Measurements from ENCODE around the gene UQCRQ. TPM values are rescaled to one million over a fixed set of nuclear protein-coding genes. Genes with fewer than 3 reads are reported as not detected.

UQCRQ gene
- total and polyA plus RNA-seq, 9 of the 15 experiments (the other 6 are each of a cell fraction or from before 2014, with no cell fraction given), result 235 to 2,421 (median 883) TPM

DNA sequence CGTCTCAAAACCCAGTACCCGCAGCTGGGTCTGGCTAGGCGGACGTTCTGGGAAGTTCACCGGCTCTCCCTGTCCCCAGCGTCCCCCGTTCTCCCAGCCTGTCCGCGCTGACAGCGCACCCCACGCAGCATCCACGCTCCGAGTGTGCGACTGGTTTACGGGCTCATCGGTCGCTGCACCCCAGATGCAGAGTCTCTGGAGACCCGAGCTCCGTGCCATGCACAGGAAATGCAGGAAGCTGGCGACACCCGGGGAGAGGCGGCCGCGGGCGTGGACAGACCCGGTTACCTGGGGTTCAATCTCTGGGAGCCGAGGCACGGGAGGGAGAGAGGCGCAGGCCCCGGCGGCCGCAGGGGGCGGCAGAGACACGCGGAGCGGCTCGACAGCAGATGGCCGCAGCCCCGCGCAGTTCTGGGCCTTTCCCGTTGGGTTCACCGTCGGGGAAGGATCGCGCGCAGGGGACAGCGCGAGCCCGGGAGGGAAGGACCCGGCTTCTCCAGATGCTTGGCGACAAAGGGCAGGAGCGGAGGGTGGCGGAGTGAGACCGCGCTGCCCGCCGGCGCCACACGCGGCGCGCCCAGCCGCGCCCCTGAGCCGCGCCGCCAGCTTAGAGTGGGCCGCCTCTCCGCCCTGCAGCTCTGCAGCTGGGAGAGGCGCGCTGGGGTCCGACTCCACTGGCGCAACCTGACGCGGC is 36.6 kb upstream of the UQCRQ start (continued):
- TF ChIP-seq ZFX (CRISPR knock-in tag; IDR thresholded peaks at IDR 0.05) (peak; percentile 88), GATAD2B (IDR thresholded peaks at IDR 0.05; ENCODE audit: borderline replicate concordance) (0 out of 2 replicates have a peak, but pooled peaks have one; percentile 44), KAT8 (IDR thresholded peaks at IDR 0.05; ENCODE audit: low read depth) (no peak), NCOR1 (IDR thresholded peaks at IDR 0.05) (no peak), HDAC3 (IDR thresholded peaks at IDR 0.05; ENCODE audit: borderline replicate concordance, partially characterized antibody) (no peak), MEF2A (IDR thresholded peaks at IDR 0.05; ENCODE audit: control insufficient read depth, low read depth, low read length) (no peak), E2F5 (CRISPR knock-in tag; IDR thresholded peaks at IDR 0.05) (0 out of 2 replicates have a peak, but pooled peaks have one; percentile 88), ZNF347 (CRISPR knock-in tag; IDR thresholded peaks at IDR 0.05; ENCODE audit: low read depth) (no peak), LCOR (CRISPR knock-in tag; IDR thresholded peaks at IDR 0.05) (peak; percentile 76), ZKSCAN1 (IDR thresholded peaks at IDR 0.05; ENCODE audit: low read depth, low read length) (no peak), ZNF121 (CRISPR knock-in tag; conservative IDR thresholded peaks at IDR 0.05) (no peak), EP300 (IDR thresholded peaks at IDR 0.05; ENCODE audit: low read length) (no peak), BCOR (IDR thresholded peaks at IDR 0.05) (0 out of 2 replicates have a peak, but pooled peaks have one; percentile 56), ZKSCAN8 (CRISPR knock-in tag; IDR thresholded peaks at IDR 0.05) (no peak), TOE1 (IDR thresholded peaks at IDR 0.05; ENCODE audit: borderline replicate concordance) (no peak), TOE1 (CRISPR knock-in tag; IDR thresholded peaks at IDR 0.05; ENCODE audit: borderline replicate concordance, low read depth) (no peak), SRSF9 (IDR thresholded peaks at IDR 0.05; ENCODE audit: borderline replicate concordance, low read depth, low read length) (no peak), ZNF79 (CRISPR knock-in tag; IDR thresholded peaks at IDR 0.05; ENCODE audit: low read depth) (no peak), RBM39 (optimal IDR thresholded peaks at IDR 0.05; ENCODE audit: low read depth, low read length) (no peak), SMARCB1 (IDR thresholded peaks at IDR 0.05; ENCODE audit: insufficient read length, low read depth) (no peak), ZNF655 (CRISPR knock-in tag; IDR thresholded peaks at IDR 0.05) (no peak), ETV6 (IDR thresholded peaks at IDR 0.05; ENCODE audit: borderline replicate concordance in 1 of 2, low read depth in 2 of 2, low read length in 1 of 2) (no peak), ETV6 (CRISPR knock-in tag; IDR thresholded peaks at IDR 0.05; ENCODE audit: borderline replicate concordance) (no peak), GTF2E2 (tag; IDR thresholded peaks at IDR 0.05) (no peak)
- TF ChIP-seq, protein P1, sequence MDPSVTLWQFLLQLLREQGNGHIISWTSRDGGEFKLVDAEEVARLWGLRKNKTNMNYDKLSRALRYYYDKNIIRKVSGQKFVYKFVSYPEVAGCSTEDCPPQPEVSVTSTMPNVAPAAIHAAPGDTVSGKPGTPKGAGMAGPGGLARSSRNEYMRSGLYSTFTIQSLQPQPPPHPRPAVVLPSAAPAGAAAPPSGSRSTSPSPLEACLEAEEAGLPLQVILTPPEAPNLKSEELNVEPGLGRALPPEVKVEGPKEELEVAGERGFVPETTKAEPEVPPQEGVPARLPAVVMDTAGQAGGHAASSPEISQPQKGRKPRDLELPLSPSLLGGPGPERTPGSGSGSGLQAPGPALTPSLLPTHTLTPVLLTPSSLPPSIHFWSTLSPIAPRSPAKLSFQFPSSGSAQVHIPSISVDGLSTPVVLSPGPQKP (CRISPR knock-in tag; IDR thresholded peaks at IDR 0.05), result no peak
- TF ChIP-seq, protein P2, sequence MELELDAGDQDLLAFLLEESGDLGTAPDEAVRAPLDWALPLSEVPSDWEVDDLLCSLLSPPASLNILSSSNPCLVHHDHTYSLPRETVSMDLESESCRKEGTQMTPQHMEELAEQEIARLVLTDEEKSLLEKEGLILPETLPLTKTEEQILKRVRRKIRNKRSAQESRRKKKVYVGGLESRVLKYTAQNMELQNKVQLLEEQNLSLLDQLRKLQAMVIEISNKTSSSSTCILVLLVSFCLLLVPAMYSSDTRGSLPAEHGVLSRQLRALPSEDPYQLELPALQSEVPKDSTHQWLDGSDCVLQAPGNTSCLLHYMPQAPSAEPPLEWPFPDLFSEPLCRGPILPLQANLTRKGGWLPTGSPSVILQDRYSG (tag; conservative IDR thresholded peaks at IDR 0.05; ENCODE audit: low read depth), result no peak
